Stimulated activated CD8-positive, alpha-beta memory T cell treated with anti-CD3 and anti-CD28 coated beads, Interleukin-7, amount 100 ng/mL, for 24 hours (primary cell): Measurements from ENCODE around the gene NT5C1A.

ENCODE experiments used
- DNase-seq: peaks from one replicate; pipeline ENCODE4 v3.0.0-alpha.2; 2020; ENCODE audit warnings: low read depth

Gene NT5C1A

DNA sequence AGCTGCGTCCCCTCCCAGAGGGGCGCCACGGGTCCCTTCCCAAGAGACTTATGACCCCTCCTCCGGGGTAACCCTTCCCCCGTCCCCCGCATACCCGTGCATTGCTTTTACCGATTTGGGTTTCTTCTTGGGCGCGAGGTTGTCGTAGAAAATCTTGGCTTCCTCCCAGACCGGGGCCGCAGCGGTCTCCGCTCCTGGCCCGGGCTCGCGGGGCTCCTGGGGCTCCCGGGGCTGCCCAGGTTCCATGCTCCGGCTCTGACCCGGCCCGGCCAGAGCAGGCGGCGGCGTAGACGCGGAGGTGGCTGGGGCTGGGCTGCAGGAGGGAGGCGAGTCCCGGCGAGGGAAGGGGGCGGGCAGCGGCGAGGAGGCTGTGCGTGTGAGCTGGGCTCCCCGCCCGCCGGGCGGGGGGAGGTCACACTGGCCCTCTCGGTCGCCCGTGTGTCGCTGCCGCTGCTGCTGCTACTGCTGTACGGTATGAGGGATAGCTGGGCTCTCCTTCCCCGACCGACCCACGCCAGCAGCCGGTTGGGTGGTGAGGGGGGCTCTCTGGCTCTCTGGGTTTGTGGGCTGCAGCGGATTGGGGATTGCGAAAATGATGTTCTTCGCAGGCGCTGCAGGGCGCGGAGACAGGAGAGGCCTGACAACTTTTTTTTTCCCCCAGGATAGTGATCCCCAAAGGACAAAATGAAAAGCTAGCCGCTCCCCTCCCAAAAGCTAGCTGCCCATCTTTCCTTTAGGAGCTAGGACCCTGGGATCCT lies at the start of gene NT5C1A:
TSS of gene NT5C1A (minus strand) at position 315 of the 758 bp plus-strand sequence. CDS start at position 246, 69 bp downstream.
- DNase-seq: no peak

DNA sequence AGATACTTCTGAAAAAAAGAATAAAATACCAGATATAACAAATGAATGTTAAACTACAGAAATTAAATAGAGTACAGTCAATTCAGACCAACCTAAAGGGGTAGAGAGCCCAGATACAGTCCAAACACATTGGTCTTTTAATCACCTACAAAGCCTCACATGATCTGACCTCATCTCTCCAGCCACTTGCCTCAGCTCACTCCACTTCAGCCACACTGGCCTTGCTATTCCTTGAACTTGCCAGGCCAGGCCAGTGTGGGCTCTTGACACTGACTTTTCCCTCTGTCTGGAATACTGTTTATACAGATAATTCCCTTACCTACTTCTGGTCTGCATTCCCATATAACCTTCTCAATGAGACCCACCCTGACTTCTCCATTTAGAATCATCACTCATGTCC lies 49.8 kb upstream of the NT5C1A start:
- DNase-seq: no peak

DNA sequence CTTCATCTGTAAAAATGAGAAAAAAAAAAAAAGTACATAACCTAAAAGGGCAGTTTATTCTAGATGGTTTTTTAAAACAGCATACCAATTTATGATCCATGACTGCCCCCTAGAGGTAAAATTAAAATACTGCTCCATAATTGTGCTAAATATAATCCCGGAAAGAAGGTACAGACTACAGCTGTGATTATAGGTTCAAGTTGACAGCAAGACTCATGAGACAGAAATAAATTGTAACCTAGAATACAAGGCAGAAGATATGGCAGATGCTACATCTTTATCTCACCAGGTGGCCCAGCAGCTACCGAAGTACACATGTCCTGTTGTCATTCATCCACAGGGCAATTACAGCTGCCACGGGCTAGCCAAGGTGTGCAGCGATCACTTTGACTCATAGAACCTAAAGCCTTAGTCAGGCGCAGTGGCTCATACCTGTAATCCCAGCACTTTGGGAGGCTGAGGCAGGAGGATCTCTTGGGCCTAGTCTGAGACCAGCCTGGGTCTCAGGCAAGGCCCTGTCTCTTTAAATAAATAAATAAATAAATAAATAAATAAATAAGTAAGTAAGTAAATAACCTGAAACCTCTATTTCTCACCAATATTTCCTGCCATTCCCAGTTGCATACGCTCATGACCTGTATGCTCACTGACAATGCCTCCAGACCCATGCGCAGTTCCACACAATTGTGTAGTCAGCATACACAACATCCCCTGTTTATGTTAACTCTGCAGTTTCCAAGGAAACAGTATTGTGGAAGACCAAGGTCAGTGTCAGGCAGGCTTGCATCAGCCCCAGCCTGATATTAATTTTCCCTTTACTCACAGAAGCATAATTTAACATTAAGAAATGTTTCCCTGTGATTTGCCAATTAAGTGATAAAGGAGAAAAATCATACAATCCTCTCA lies 48.4 kb upstream of the NT5C1A start:
- no peak for DNase-seq

DNA sequence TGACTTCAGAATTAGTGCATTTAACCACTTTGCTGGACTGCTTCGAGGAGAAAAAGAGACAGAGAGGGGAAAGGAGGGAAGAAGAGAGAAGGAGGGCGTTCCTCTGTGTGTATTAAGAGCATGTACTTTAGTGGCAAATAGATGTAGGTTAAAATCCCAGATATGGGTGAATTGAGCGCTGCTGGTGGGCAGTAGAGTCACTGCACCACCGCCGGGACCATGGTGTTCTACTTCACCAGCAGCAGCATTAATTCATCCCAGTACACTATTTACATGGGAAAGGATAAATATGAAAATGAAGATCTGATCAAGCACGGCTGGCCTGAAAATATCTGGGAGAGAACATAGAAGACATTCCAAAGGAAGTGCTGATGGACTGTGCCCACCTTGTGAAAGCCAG lies 45.9 kb upstream of the NT5C1A start:
- no peak for DNase-seq

DNA sequence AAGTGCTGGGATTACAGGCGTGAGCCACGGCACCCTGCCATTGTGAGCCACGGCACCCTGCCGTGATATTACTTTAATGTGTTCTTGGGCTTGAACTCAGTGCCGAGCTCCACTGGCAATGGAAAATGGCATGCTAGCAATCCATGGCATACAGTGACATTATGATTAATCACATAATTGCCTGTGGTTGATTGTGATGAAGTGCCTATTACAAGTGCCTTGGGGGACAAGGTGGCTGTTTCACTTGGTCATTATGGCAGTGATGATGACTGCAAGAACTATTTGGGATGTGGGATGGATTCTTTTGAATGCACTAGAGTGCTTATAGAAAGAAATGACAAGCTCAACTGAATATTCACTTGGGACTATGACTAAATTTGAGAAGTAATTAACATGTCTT lies 41.6 kb upstream of the NT5C1A start:
- DNase-seq: no peak

DNA sequence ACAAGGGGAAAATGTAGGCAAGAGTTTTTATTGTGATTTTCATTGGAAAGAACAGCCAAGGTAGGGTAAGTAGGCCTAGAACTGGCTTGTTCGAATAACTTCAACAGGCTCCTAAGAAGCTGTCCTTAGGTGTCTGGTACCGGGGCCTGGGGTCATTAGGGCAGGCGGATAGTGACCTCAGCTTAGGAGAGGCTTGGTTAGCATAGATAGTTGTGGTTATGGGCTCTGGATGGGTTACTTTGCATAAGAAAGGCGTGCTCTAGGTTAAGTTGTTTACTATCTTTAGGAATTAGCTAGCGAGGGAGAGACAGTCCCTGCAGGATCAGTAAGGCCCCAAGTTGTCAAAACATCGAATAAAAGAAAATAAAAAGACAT lies 40.0 kb upstream of the NT5C1A start:
- no peak for DNase-seq

DNA sequence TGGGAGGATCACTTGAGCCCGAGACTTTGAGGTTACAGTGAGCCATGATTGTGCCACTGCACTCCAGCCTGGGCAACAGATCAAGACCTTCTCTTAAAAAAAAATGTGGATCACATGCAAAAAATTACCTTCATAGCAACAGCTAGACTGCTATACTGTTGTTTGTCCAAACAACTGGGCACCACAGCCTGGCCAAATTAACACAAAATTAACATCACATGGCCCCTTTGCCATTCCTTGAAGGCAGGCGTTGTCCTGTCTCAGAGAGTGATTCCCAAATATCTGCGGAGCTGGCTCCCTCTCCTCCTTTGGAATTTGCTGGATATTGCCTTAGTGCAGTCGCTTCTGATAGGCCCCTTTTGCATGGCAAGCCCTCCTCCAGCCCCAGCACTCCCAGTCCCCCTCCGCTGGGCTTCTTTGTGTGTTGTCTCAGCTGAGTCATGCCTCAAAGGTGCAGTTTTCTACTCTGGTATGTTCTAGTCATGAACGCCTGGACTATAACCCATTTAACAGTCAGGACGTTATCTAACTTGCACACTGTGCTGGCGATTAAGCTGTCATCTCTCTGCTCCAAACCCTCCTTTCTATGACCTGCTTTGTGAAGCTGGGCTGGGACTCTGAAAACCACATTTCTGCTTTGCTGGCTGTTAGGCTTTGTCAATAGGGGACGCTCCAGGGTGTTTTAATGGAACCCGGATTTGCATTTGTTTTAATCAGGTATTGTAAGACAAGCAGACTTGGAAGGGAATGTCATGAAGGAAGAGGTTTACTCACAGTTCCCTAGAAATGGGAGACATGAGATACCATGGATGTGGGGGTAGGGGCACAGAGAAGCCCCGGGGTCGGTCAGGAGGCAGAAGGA lies 39.4 kb upstream of the NT5C1A start:
- DNase-seq: no peak

DNA sequence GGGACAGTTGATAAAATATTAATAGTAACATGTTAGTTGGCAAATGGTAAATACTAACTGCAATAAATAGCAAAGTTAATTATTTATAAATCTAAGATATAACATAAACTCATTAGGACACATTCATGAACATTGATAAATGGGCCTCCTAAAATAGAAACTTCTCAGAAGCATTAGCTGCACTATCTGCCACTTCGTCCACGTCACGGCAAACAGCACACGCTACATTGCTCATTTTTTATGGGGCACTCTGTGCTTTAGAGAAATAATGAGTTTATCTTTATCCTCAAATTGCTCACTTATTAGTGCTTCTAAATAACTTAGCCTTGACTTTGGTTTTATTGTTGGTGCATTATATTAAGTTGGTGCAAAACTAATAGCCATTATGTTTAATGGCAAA lies 35.6 kb upstream of the NT5C1A start:
- no peak for DNase-seq

DNA sequence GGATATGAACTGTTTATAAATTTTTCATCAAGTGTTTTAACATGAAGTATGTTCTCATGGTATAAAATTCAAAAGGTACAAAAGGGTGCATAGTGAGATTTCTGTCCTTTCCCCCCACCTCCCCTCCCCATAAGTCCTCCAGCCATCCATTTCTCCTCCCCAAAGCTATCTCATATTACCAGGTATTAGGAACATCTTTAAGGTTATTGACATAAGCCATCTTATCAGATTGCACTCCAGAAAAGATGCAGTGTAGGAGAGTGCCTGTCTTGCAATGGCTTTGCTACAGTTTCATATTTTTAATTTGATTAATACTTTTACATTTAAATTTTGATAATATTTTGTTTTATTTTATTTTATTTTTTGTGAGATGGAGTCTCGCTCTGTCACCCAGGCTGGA lies 32.9 kb upstream of the NT5C1A start:
- DNase-seq: no peak

DNA sequence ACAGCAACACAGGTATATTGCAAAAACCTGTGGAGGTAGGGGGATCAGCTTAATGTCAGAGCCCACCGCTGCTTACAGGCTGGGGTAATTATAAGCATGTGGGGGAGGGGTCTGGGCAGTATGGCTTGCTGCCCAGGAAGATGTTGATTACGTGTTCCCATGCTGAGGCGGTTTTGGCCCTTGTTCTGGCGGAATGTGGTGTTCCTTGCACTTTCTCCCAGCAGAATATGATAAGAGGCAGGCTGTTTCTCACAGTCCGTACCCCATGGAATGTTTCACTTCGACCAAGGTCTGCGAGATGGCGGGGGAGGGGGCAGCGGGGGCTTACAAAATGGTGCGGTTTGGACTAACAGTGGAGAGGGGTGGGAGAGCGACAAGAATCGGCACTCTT lies 29.1 kb upstream of the NT5C1A start:
- no peak for DNase-seq

DNA sequence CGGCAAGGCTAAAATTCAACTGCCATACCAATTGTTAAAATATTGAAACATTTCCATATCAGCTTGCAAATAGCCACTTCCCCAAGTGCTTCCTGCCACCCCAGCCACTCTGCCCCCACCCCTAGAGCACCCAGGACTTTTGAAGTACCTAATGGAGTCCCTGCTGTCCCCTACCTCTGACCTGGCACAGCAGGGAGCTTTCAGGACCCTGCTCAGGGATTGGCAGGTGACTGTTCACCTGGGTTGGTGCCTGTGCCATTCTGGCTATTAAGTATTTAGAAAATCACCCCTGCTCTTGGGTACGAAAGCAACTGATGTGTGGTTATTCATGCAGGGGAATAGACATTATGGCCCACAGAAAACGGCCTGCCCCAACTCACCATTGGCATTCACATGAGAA lies 28.4 kb upstream of the NT5C1A start:
- DNase-seq: no peak

DNA sequence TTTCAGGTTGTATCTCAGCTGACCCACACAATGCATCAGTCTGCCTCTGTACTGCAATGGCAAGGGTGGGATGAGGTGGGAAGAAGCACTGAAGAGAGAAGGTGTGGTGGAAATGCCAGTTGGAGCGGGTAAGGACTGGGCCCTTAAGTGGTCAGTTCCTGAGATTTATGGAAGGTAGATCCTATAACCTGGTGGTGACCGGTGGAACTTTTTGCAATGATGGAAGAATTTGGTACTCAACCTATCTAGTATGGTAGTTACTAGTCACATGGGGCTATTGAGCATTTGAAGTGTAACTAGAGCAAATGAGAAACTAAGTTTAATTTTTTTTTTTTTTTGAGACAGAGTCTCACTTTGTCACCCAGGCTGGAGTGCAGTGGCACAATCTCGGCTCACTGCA lies 27.5 kb upstream of the NT5C1A start:
- no peak for DNase-seq

DNA sequence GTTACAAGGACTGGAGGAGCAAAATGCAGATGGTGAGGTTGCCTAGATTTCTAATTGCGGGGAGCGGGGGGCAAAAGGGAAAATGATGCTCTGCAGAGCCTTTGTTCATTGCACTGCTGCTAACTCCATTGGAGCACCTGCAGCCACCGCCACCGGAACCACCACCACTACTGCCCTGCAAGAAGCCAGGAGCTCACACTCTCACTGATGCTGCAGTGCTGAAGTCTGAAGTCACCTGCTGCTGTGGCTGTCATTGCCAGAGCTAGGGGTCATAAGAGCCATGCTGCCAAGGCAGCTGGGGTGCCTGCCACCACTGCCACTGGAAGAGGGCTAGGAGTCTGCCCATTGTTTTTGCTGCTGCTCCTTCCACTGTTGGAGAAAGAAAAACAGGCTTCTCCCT lies 26.7 kb upstream of the NT5C1A start:
- DNase-seq: no peak

DNA sequence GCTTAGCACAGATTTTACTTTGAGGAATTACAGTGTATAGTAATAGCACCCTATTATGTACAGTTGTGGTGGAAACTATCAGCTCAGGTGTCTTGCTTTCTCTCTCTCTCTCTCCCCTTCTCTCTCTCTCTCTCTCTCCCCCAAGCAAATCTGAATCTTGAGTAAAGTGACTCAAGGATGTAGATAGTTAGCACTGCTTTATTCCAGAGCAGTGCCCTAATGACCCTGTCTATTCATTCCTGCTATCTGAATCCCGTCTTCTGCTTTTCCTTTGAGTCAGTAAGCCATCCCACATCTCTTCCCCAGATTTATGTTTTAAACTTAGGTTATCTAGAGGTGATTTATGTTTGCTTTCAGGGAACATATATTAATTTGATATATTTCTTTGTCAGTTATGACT lies 24.5 kb upstream of the NT5C1A start:
- no peak for DNase-seq

DNA sequence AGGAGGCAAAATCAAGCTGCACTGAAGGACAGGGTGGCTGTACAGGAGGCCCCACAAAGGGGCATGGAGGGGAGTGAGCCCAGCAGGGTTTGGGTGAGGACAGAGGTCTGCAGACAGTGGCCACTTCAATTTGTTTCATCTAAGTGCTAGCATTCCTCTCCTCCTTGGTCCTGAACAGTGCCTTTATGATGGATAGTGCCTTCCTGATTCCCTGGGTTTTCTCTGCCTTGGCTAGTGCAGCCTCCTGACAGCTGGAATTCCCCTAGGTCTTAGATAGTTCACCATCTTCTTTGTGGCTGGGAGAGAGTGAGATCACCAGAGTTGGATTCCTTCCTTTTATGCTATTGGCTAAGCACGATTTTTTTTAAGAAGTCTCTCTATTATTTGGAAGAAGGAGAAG lies 23.1 kb upstream of the NT5C1A start:
- DNase-seq: no peak

DNA sequence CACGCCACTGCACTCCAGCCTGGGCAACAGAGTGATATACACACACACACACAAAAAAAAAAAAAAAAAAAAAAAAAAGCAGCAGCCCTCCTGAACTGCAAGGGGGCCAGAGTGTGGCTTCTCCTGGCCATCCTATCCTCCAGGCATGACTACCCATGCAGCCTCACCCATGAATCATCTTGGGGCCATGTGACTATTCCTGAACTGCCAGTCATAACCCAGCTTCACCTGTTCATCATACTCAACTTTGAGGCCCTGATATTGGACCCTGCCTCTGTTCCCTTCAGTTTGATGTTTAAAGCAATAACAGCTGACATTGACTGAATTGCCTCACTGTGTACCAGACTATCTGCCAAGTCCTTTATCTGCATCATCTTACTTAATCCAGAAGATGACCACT lies 22.1 kb upstream of the NT5C1A start:
- no peak for DNase-seq

DNA sequence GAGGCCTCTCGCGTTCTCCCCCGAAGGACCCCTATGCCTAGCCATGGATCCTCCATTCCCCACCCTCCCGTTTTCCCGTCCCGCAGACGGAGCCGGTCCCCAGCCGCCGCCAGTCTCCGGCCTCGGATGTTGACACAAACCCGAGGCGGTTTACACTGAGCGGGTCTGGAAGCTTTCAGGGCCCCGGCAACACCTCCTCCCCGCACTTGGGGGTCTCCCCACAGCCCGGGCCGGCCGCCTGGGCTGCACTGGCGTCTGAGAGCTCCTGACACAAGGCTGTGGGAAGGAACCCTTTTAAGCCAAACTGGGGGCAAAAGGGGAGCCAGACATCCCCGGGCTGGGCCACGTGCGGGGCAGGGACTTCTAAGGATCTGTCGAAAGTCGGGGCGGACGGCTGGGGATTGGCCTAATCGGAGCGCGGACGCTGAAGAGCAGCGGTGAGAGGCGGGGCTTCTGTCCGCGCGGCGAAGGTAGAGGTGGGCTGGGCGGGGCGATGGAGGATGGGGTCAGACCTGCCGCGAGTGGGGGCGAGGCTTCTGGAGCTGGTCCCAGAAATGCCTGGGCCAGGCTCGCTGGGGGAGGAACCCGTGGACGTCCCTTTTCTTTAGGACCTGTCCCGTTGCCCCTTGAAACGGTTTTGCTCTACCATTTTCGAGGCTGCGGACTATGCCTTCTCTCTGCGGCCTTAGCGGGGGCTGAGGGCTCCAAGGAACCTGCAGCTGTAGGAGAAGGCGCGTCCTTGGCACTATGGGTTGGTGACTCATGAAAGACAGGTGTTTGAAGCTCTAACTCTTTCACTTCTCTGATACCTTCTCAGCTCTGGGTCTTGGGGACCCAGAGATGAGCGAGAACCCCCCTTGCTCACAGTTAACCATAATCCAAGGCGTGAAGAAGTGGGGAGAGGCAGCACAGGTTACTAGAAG lies 20.5 kb upstream of the NT5C1A start:
- no peak for DNase-seq

DNA sequence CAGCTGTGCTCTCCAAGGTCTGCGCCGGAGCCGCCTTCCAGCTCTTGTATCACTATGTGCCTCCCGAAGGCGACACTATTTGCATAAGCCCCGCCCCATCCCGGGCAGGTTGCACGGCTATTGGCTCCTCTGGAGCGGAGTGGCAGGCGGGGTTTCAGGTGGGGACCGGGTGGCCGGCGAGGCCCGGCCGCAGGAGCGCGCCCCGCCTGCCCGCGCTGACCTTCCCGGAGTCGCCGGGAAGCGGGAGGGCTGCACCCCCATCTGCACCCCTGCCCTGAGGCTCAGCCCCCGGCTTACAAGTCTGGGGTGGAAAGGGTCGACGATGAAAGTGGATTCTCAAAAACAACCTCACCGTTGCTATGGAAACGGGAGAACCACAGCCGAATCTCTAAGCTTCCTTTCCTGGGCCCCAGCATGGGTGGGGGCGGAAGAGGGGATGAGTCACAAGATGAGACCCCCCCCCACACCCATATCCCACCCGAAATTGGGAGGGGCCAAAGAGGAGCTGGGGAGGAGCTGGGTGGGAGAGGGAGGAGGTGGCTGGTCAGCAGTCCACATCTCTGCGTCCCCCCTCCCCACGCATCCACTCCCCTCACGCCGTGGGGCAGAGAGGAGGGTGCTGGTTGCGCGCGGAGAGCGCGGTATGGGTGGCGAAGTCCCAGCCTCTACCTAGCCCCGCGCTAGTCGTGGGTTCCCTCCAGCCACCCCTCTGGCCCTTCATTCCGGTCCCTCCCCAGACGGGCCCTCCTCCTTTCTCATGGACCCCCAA lies 19.7 kb upstream of the NT5C1A start, which contains the start of gene HPCAL4:
TSS of gene HPCAL4 (minus strand) at position 51 of the 769 bp plus-strand sequence. CDS start 6,830 bp downstream, outside the sequence.
- peak; percentile 81 for DNase-seq

DNA sequence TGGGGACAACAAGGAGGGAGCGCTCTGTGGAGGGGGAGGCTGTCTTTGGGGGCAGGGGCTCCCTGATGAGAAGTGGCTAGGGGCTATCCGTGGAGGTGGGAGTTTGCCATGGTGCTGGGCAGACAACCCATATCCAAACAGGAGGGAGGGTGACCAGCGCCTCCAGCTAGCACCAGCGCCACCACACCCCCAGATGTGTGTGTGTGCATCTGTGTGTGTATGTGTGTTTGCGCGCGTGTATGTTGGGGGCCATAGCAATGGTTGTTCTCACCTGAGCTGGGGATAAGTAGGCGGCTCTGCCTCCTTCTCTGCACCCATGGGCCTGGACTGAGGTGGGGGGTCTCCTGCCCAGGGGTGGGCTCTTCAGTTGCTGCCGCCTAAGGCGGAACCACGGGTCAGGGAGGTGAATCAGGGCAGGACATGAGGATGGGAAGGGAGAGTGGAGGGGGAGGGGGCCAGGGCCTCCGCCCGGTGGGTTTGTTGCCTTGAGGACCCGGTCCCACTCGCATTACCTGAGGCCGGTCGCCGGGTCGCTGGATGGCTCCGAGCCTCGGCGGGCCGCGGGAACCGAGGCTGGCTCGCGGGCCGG lies 19.0 kb upstream of the NT5C1A start:
- no peak for DNase-seq

DNA sequence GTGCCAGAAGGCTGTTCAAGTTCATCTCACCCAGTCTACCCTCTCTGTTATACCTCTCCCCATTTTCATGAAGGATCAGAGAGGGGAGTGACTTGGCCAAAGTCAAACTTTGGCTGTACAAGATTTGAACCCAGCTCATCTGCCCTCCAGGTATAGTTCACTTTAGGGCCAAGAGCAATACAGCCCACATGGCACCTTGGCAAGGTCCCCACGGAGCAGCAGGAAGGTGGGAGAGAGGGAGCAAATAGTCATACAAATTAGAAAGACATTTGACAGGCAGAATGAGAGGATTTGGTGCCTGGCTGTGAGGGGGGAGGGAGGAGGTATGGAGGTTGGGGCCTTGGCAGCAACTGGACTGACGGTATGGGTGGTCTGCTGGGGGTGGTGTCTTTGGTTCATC lies 18.3 kb upstream of the NT5C1A start:
- DNase-seq: no peak
